ENCODE data around the gene CPAMD8. TPM values are rescaled to one million over a fixed set of nuclear protein-coding genes. Genes with fewer than 3 reads are reported as not detected.

Gene CPAMD8
- total and polyA plus RNA-seq, 9 of the 15 experiments (the other 6 are each of a cell fraction or from before 2014, with no cell fraction given), result 0.20 to 2.1 (median 1.3) TPM

GRCh38 chr19:16897856-16898161, 128.8 kb downstream of the CPAMD8 start (continued):
- TF ChIP-seq ATF1 (CRISPR knock-in tag; IDR thresholded peaks at IDR 0.05) (no peak), ATF1 (tag; IDR thresholded peaks at IDR 0.05) (peak; percentile 79), CCAR2 (IDR thresholded peaks at IDR 0.05; ENCODE audit: low read depth, low read length) (no peak), MTA3 (IDR thresholded peaks at IDR 0.05; ENCODE audit: borderline replicate concordance) (0 out of 2 replicates have a peak, but pooled peaks have one; percentile 41), ELF1 (tag; IDR thresholded peaks at IDR 0.05) (no peak), THRAP3 (IDR thresholded peaks at IDR 0.05; ENCODE audit: borderline replicate concordance) (no peak), ZNF184 (CRISPR knock-in tag; IDR thresholded peaks at IDR 0.05) (no peak), ATF4 (CRISPR knock-in tag; IDR thresholded peaks at IDR 0.05) (no peak), NFATC3 (IDR thresholded peaks at IDR 0.05) (no peak), PRDM10 (IDR thresholded peaks at IDR 0.05; ENCODE audit: partially characterized antibody) (no peak), E2F3 (CRISPR knock-in tag; IDR thresholded peaks at IDR 0.05) (0 out of 2 replicates have a peak, but pooled peaks have one; percentile 2), FIP1L1 (IDR thresholded peaks at IDR 0.05; ENCODE audit: low read depth, low read length, poor library complexity, severe bottlenecking) (peak; percentile 89), STAT5A (IDR thresholded peaks at IDR 0.05; ENCODE audit: borderline replicate concordance, low read length) (no peak), MTA1 (IDR thresholded peaks at IDR 0.05; ENCODE audit: borderline replicate concordance) (no peak), PHF8 (IDR thresholded peaks at IDR 0.05; ENCODE audit: borderline replicate concordance, low read length) (peak; percentile 40; the same call in 1 of the 2 replicates), E4F1 (CRISPR knock-in tag; IDR thresholded peaks at IDR 0.05; ENCODE audit: borderline replicate concordance) (no peak), ZNF511 (CRISPR knock-in tag; IDR thresholded peaks at IDR 0.05) (peak; percentile 1; the same call in 1 of the 2 replicates), NFRKB (IDR thresholded peaks at IDR 0.05; ENCODE audit: low read depth) (no peak), CSDE1 (IDR thresholded peaks at IDR 0.05) (no peak), ZNF707 (CRISPR knock-in tag; conservative IDR thresholded peaks at IDR 0.05) (no peak), STAT5B (CRISPR knock-in tag; IDR thresholded peaks at IDR 0.05) (no peak), ZNF277 (CRISPR knock-in tag; IDR thresholded peaks at IDR 0.05; ENCODE audit: borderline replicate concordance) (no peak)
